ENCODE measurements around the gene VAC14.

VAC14 gene

GRCh38 chr16:70774261-70774660 lies 26.7 kb downstream of the VAC14 start:
- H3K36me3 ChIP-seq: peaks cover 9% of the 10 kb centered on the region; the same call in 1 of the 2 replicates
- DNase-seq: no peak
- peaks cover 4% of the 10 kb centered on the region; the same call in 1 of the 2 replicates for H3K4me1 ChIP-seq
- H3K9me3 ChIP-seq: no peaks in the 10 kb centered on the region
- no peaks in the 10 kb centered on the region for H3K27me3 ChIP-seq
- TF ChIP-seq CTCF (IDR thresholded peaks at IDR 0.05; ENCODE audit: low read depth, low read length): no peak
- no peak overlapping the region for H3K4me3 ChIP-seq (ENCODE audit: low read depth, low read length)

- H3K36me3 ChIP-seq: peaks cover 9% of the 10 kb centered on the region; the same call in 1 of the 2 replicates
- no peak for TF ChIP-seq CTCF (IDR thresholded peaks at IDR 0.05; ENCODE audit: low read depth, low read length)
- H3K27me3 ChIP-seq: no peaks in the 10 kb centered on the region
Observed at GRCh38 chr16:70772493-70772892, 28.5 kb downstream of the VAC14 start.

GRCh38 chr16:70770626-70771552 lies 30.1 kb downstream of the VAC14 start:
- Histone ChIP-seq H3K4me1 (peaks cover 4% of the 10 kb centered on the region; the same call in 1 of the 2 replicates), H3K36me3 (peaks cover 9% of the 10 kb centered on the region), H3K4me3 (ENCODE audit: low read depth, low read length) (no peak overlapping the region), H3K27me3 (no peaks in the 10 kb centered on the region), H3K9me3 (no peaks in the 10 kb centered on the region)
- TF ChIP-seq CTCF (IDR thresholded peaks at IDR 0.05; ENCODE audit: low read depth, low read length): peak; percentile 92
- peak; percentile 71 for DNase-seq

More at GRCh38 chr16:70772493-70772892, 28.5 kb downstream of the VAC14 start:
- no peaks in the 10 kb centered on the region for H3K9me3 ChIP-seq
- H3K4me3 ChIP-seq (ENCODE audit: low read depth, low read length): no peak overlapping the region
- H3K4me1 ChIP-seq: peaks cover 4% of the 10 kb centered on the region; the same call in 1 of the 2 replicates
- no peak for DNase-seq

GRCh38 chr16:70770291-70770625 lies 30.7 kb downstream of the VAC14 start:
- Histone ChIP-seq H3K4me1 (peaks cover 4% of the 10 kb centered on the region; the same call in 1 of the 2 replicates), H3K4me3 (ENCODE audit: low read depth, low read length) (no peak overlapping the region), H3K27me3 (no peaks in the 10 kb centered on the region), H3K36me3 (peaks cover 9% of the 10 kb centered on the region), H3K9me3 (no peaks in the 10 kb centered on the region)
- no peak for DNase-seq
- TF ChIP-seq CTCF (IDR thresholded peaks at IDR 0.05; ENCODE audit: low read depth, low read length): no peak

- H3K27me3 ChIP-seq: no peaks in the 10 kb centered on the region
- no peak for DNase-seq
- H3K4me1 ChIP-seq: peaks cover 4% of the 10 kb centered on the region; the same call in 1 of the 2 replicates
- H3K36me3 ChIP-seq: peaks cover 9% of the 10 kb centered on the region
- H3K9me3 ChIP-seq: no peaks in the 10 kb centered on the region
- H3K4me3 ChIP-seq (ENCODE audit: low read depth, low read length): no peak overlapping the region
- TF ChIP-seq CTCF (IDR thresholded peaks at IDR 0.05; ENCODE audit: low read depth, low read length): no peak
Observed at GRCh38 chr16:70769761-70770160, 31.2 kb downstream of the VAC14 start.

- Histone ChIP-seq H3K27me3 (no peaks in the 10 kb centered on the region), H3K4me3 (ENCODE audit: low read depth, low read length) (no peak overlapping the region), H3K36me3 (peaks cover 9% of the 10 kb centered on the region), H3K9me3 (no peaks in the 10 kb centered on the region), H3K4me1 (peaks cover 4% of the 10 kb centered on the region; the same call in 1 of the 2 replicates)
- no peak for DNase-seq
- TF ChIP-seq CTCF (IDR thresholded peaks at IDR 0.05; ENCODE audit: low read depth, low read length): no peak
Observed at GRCh38 chr16:70769131-70769530, 31.8 kb downstream of the VAC14 start.

Measured in BE2C (cell line).